HepG2 (cell line): Measurements from ENCODE around the gene ICAM3. TPM values are rescaled to one million over a fixed set of nuclear protein-coding genes. Genes with fewer than 3 reads are reported as not detected.

Experiments
- DMAP1 ChIP-seq: IDR thresholded peaks from 2 replicates; pipeline ENCODE4 v1.6.1; 2016
- DNMT3B ChIP-seq: conservative IDR thresholded peaks from 2 replicates; pipeline ENCODE4 v1.6.1; 2016; ENCODE audit warnings: missing biosample characterization, control low read depth
- ELF3 ChIP-seq: IDR thresholded peaks from 2 replicates; pipeline ENCODE4 v1.6.1; 2016; ENCODE audit warnings: missing genetic modification reagents, missing compliant biosample characterization
- HNF4G ChIP-seq, 2 experiments: sonication (generic) in 1 of 2; formaldehyde crosslinking in 1 of 2; IDR thresholded peaks; 2 replicates each; pipeline versions ENCODE4 v1.4.0 to v1.6.1; 2011 to 2020; ENCODE audit warnings: borderline replicate concordance in 2 of 2, low read depth in 2 of 2, mild to moderate bottlenecking in 2 of 2, low read length in 1 of 2, missing genetic modification reagents in 1 of 2, moderate library complexity in 1 of 2
- IRF1 ChIP-seq: sonication (generic); formaldehyde crosslinking; IDR thresholded peaks from 2 replicates; pipeline ENCODE4 v1.4.0; 2020; ENCODE audit warnings: low read depth, mild to moderate bottlenecking, missing genetic modification reagents
- ISL2 ChIP-seq: sonication (generic); formaldehyde crosslinking; IDR thresholded peaks from 2 replicates; pipeline ENCODE4 v1.5.0; 2020; ENCODE audit warnings: missing genetic modification reagents
- JARID2 ChIP-seq: sonication (generic); formaldehyde crosslinking; IDR thresholded peaks from 2 replicates; pipeline ENCODE4 v1.8.1; 2023; ENCODE audit warnings: missing genetic modification reagents, inconsistent platforms; ENCODE audit not compliant: insufficient replicate concordance
- PHF8 ChIP-seq: sonication (generic); formaldehyde crosslinking; IDR thresholded peaks from 2 replicates; pipeline ENCODE4 v1.5.0; 2020; ENCODE audit warnings: missing genetic modification reagents
- POGZ ChIP-seq: sonication (generic); formaldehyde crosslinking; IDR thresholded peaks from 2 replicates; pipeline ENCODE4 v1.4.0; 2020; ENCODE audit warnings: mild to moderate bottlenecking, missing genetic modification reagents
- SCMH1 ChIP-seq: sonication (generic); formaldehyde crosslinking; IDR thresholded peaks from 2 replicates; pipeline ENCODE4 v1.9.0; 2021; ENCODE audit warnings: missing genetic modification reagents, mild to moderate bottlenecking, borderline replicate concordance
- SNAPC2 ChIP-seq: sonication (generic); formaldehyde crosslinking; IDR thresholded peaks from 2 replicates; pipeline ENCODE4 v1.8.1; 2022; ENCODE audit warnings: mild to moderate bottlenecking, missing genetic modification reagents
- SP4 ChIP-seq: sonication (generic); formaldehyde crosslinking; IDR thresholded peaks from 2 replicates; pipeline ENCODE4 v1.8.1; 2023; ENCODE audit warnings: mild to moderate bottlenecking, missing genetic modification reagents
- SRF ChIP-seq: IDR thresholded peaks from 2 replicates; pipeline ENCODE4 v1.6.1; 2011; ENCODE audit warnings: mild to moderate bottlenecking, low read depth, low read length, moderate library complexity
- TERF1 ChIP-seq: sonication (generic); formaldehyde crosslinking; IDR thresholded peaks from 2 replicates; pipeline ENCODE4 v1.8.0; 2022; ENCODE audit warnings: mild to moderate bottlenecking, missing genetic modification reagents, moderate library complexity
- ZBTB42 ChIP-seq: sonication (generic); formaldehyde crosslinking; IDR thresholded peaks from 2 replicates; pipeline ENCODE4 v1.5.0; 2020; ENCODE audit warnings: mild to moderate bottlenecking, missing genetic modification reagents
- ZNF34 ChIP-seq: sonication (generic); formaldehyde crosslinking; IDR thresholded peaks from 2 replicates; pipeline ENCODE4 v1.4.0; 2020; ENCODE audit warnings: mild to moderate bottlenecking, missing genetic modification reagents, borderline replicate concordance
- ZNF704 ChIP-seq: sonication (generic); formaldehyde crosslinking; IDR thresholded peaks from 2 replicates; pipeline ENCODE4 v1.8.1; 2023; ENCODE audit warnings: mild to moderate bottlenecking, inconsistent platforms, moderate library complexity, missing genetic modification reagents, borderline replicate concordance
- ZSCAN12 ChIP-seq: sonication (generic); formaldehyde crosslinking; IDR thresholded peaks from 2 replicates; pipeline ENCODE4 v1.9.0; 2021; ENCODE audit warnings: mild to moderate bottlenecking, missing genetic modification reagents
- polyA plus RNA-seq, 8 experiments: library from polyadenylated mRNA; depleted of rRNA in 3 of 8; stranded (reverse) in 7 of 8; unstranded in 1 of 8; fragments of >200 nt; fragmentation: Illumina TruSeq in 4 of 8; extraction: Trizol in 4 of 8; gene quantifications; 2 replicates each; pipeline versions ENCODE4 v1.2.1 to v1.2.3, GENCODE V29; 2011 to 2016; ENCODE audit warnings: low read depth in 4 of 8, missing spikeins in 1 of 8, mixed read lengths in 1 of 8; ENCODE audit not compliant: insufficient read depth in 1 of 8
- total RNA-seq, 5 experiments: library from RNA; depleted of rRNA; stranded (reverse); fragments of >200 nt; fragmentation: Illumina TruSeq; extraction: Trizol; gene quantifications; 2 replicates each; pipeline ENCODE4 v1.2.3, GENCODE V29; 2016; ENCODE audit warnings: low read depth in 1 of 5
- TF ChIP-seq, protein P1 (sequence below): IDR thresholded peaks from 2 replicates; pipeline ENCODE4 v1.6.1; 2016
- TF ChIP-seq, protein P2 (sequence below): sonication (generic); formaldehyde crosslinking; IDR thresholded peaks from 2 replicates; pipeline ENCODE4 v1.4.0; 2020; ENCODE audit warnings: mild to moderate bottlenecking, missing genetic modification reagents
- TF ChIP-seq, protein P3 (sequence below): sonication (generic); formaldehyde crosslinking; IDR thresholded peaks from 2 replicates; pipeline ENCODE4 v1.5.1; 2020; ENCODE audit warnings: missing genetic modification reagents, mild to moderate bottlenecking, borderline replicate concordance

The ICAM3 gene
- total and polyA plus RNA-seq, 2 of the 13 experiments (the other 11 are each of a cell fraction or from before 2014, with no cell fraction given) = 14.1 to 21.0 TPM

GRCh38 chr19:10334588-10335351 lies 4.7 kb downstream of the ICAM3 start (continued):
- TF ChIP-seq HNF4G (IDR thresholded peaks at IDR 0.05; ENCODE audit: borderline replicate concordance, low read depth, low read length) (no peak), HNF4G (CRISPR knock-in tag; IDR thresholded peaks at IDR 0.05; ENCODE audit: borderline replicate concordance, low read depth) (no peak; the same call in 1 of the 2 replicates), SRF (no peak), ZNF34 (CRISPR knock-in tag) (no peak), SP4 (CRISPR knock-in tag) (peak; percentile 90), IRF1 (CRISPR knock-in tag) (no peak), SNAPC2 (peak; percentile 24; the same call in 1 of the 2 replicates), ISL2 (CRISPR knock-in tag) (no peak), ZBTB42 (CRISPR knock-in tag) (no peak), ZSCAN12 (CRISPR knock-in tag) (no peak), JARID2 (CRISPR knock-in tag) (no peak), TERF1 (no peak), ELF3 (CRISPR knock-in tag) (0 out of 2 replicates have a peak, but pooled peaks have one; percentile 31), ZNF704 (CRISPR knock-in tag) (no peak), PHF8 (CRISPR knock-in tag) (peak; percentile 55), SCMH1 (CRISPR knock-in tag) (no peak), DNMT3B (CRISPR knock-in tag) (no peak), POGZ (CRISPR knock-in tag) (peak; percentile 59), DMAP1 (CRISPR knock-in tag) (peak; percentile 61; the same call in 1 of the 2 replicates)
- TF ChIP-seq, protein P1, sequence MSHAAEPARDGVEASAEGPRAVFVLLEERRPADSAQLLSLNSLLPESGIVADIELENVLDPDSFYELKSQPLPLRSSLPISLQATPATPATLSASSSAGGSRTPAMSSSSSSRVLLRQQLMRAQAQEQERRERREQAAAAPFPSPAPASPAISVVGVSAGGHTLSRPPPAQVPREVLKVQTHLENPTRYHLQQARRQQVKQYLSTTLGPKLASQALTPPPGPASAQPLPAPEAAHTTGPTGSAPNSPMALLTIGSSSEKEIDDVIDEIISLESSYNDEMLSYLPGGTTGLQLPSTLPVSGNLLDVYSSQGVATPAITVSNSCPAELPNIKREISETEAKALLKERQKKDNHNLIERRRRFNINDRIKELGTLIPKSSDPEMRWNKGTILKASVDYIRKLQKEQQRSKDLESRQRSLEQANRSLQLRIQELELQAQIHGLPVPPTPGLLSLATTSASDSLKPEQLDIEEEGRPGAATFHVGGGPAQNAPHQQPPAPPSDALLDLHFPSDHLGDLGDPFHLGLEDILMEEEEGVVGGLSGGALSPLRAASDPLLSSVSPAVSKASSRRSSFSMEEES (CRISPR knock-in tag) = 0 out of 2 replicates have a peak, but pooled peaks have one; percentile 14
- TF ChIP-seq, protein P2, sequence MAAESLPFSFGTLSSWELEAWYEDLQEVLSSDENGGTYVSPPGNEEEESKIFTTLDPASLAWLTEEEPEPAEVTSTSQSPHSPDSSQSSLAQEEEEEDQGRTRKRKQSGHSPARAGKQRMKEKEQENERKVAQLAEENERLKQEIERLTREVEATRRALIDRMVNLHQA (CRISPR knock-in tag) = no peak
- TF ChIP-seq, protein P3, sequence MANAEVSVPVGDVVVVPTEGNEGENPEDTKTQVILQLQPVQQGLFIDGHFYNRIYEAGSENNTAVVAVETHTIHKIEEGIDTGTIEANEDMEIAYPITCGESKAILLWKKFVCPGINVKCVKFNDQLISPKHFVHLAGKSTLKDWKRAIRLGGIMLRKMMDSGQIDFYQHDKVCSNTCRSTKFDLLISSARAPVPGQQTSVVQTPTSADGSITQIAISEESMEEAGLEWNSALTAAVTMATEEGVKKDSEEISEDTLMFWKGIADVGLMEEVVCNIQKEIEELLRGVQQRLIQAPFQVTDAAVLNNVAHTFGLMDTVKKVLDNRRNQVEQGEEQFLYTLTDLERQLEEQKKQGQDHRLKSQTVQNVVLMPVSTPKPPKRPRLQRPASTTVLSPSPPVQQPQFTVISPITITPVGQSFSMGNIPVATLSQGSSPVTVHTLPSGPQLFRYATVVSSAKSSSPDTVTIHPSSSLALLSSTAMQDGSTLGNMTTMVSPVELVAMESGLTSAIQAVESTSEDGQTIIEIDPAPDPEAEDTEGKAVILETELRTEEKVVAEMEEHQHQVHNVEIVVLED (CRISPR knock-in tag) = peak; percentile 54
